GM13976 (cell line): ENCODE results near the gene MAN1C1.
A peak's percentile ranks its signal among the peaks of the same experiment; 100 is the strongest.

Source experiments
- DNase-seq: peaks from one replicate; pipeline ENCODE4 v3.0.0; 2012; ENCODE audit warnings: low spot score
- CTCF ChIP-seq: IDR thresholded peaks from 2 replicates; pipeline ENCODE4 v1.5.1; 2012; ENCODE audit warnings: borderline replicate concordance, mild to moderate bottlenecking; ENCODE audit not compliant: insufficient read depth; ENCODE audit errors: extremely low read depth, missing control alignments, control extremely low read depth
- in situ Hi-C: fragments of 300-500 bp; cut with MboI; formaldehyde crosslinking; loops from one replicate; pipeline ENCODE4 v1.12.0; 2022; ENCODE audit warnings: low sequenced_read_pairs, mixed read lengths, inconsistent platforms; ENCODE audit not compliant: unreplicated experiment

Gene MAN1C1

GRCh38 chr1:25804244-25804963 is 187.8 kb downstream of the MAN1C1 start:
- no peak for TF ChIP-seq CTCF
- in situ Hi-C loops = loop anchor here (25.0 kb wide), 1 partner anchor 392 kb away; the partner anchor contains the start of gene RHCE
- DNase-seq = no peak

GRCh38 chr1:25804964-25805862 is 188.6 kb downstream of the MAN1C1 start:
- TF ChIP-seq CTCF = no peak
- in situ Hi-C loops = loop anchor here (25.0 kb wide), 1 partner anchor 393 kb away; the partner anchor contains the start of gene RHCE
- DNase-seq = peak; percentile 55

GRCh38 chr1:25805863-25806225 is 189.3 kb downstream of the MAN1C1 start:
- no peak for DNase-seq
- in situ Hi-C loops = loop anchor here (25.0 kb wide), 1 partner anchor 394 kb away; the partner anchor contains the start of gene RHCE
- TF ChIP-seq CTCF = no peak

- DNase-seq = no peak
- in situ Hi-C loops = loop anchor here (25.0 kb wide), 1 partner anchor 394 kb away; the partner anchor contains the start of gene RHCE
Observed at GRCh38 chr1:25806418-25806817, 189.8 kb downstream of the MAN1C1 start.

GRCh38 chr1:25807480-25808390 is 191.1 kb downstream of the MAN1C1 start:
- in situ Hi-C loops = loop anchor here (25.0 kb wide), 1 partner anchor 395 kb away; the partner anchor contains the start of gene RHCE
- no peak for DNase-seq
- TF ChIP-seq CTCF = no peak

More at GRCh38 chr1:25806418-25806817, 189.8 kb downstream of the MAN1C1 start:
- TF ChIP-seq CTCF = no peak
